OCI-LY7 (cell line): ENCODE data around the gene UNC13B.

Experiments used
- CTCF ChIP-seq: fragments of 200-600 bp; sonication (generic); conservative IDR thresholded peaks from 2 replicates; pipeline ENCODE4 v1.5.1; 2014; ENCODE audit warnings: mild to moderate bottlenecking, antibody characterized with exemption, low read length, moderate library complexity, mixed read lengths
- EZH2phosphoT487 ChIP-seq: fragments of 200-600 bp; sonication (generic); IDR thresholded peaks from 2 replicates; pipeline ENCODE4 v1.6.1; 2018; ENCODE audit warnings: low read depth, borderline replicate concordance, mild to moderate bottlenecking, mixed run types, antibody characterized with exemption, low read length, moderate library complexity, mixed read lengths

- TF ChIP-seq CTCF (no peak), EZH2phosphoT487 (no peak)
These were observed 17.8 kb downstream of the UNC13B start for GRCh38 chr9:35179347-35180280.
